ENCODE measurements around the gene C5. TPM values are rescaled to one million over a fixed set of nuclear protein-coding genes. Genes with fewer than 3 reads are reported as not detected.

Gene C5
- total and polyA plus RNA-seq, 2 donors from 2014 or later, result 3.5 to 4.6 TPM

DNA sequence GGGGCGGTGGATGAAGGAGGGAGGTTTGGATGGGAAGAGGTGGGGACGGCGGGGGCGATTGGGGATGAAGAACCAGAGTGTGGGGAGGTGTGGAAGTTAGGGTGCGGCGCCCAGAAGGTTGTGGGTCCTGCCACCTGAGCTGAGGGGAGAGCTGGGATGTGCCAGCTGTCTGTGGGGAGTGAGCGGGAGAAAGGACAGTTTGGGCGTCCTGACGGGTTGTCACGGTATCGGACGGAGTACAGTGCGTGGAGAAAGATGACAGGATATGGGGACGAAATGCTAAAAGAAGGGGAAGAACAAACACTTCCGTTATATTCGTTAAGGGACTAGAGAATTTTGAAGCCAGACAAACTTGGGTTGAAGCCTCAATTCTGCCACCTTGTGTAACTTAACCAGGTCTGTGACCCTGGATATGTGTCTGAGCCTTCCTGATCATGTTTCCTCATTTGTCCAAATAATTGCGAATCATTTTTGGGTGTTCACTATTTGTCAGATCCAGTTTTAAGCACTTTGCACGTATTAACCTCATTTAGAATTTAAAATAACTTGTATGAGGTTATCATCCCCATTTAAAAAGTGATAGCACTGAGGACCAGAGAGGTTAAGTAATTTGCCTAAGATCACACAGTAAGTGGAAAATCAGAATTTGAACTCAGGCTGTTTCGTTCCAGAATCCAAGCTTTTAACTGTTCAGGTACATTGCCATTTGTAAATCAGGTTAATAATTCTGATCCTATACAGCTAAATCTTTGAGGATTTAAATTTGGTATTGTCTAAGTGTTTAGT, 25.4 kb upstream of the C5 start:
- Histone ChIP-seq H3K4me3 (ENCODE audit: low read length in 3 of 3) (peak overlapping the region; percentile 66 to 93 (median 75)), H3K9me3 (ENCODE audit: control insufficient read depth in 2 of 3, insufficient read depth in 1 of 3, low read length in 3 of 3) (no peaks in the 10 kb centered on the region), H3K4me1 (ENCODE audit: control insufficient read depth in 2 of 3, insufficient read depth in 2 of 3, low read depth in 1 of 3, low read length in 3 of 3) (peaks cover 4 to 6% (median 5%) of the 10 kb centered on the region in 3 donors), H3K27me3 (ENCODE audit: control insufficient read depth, insufficient read depth, low read length) (no peaks in the 10 kb centered on the region), H3K27ac (ENCODE audit: low read depth in 2 of 2, low read length in 2 of 2) (peak overlapping the region; percentile 71 to 87), H3K9ac (ENCODE audit: low read length in 3 of 3) (peak overlapping the region; percentile 38 to 57 (median 47)), H3K36me3 (ENCODE audit: control insufficient read depth in 2 of 3, insufficient read depth in 3 of 3, low read length in 3 of 3) (no peaks in the 10 kb centered on the region)
- TF ChIP-seq CTCF (IDR thresholded peaks at IDR 0.05; ENCODE audit: borderline replicate concordance, extremely low read depth, insufficient read depth), result no peak
- FAIRE-seq, result no peak
- DNase-seq, result no peak
- intact Hi-C loops (cut with DNase I), result no loop called here

DNA sequence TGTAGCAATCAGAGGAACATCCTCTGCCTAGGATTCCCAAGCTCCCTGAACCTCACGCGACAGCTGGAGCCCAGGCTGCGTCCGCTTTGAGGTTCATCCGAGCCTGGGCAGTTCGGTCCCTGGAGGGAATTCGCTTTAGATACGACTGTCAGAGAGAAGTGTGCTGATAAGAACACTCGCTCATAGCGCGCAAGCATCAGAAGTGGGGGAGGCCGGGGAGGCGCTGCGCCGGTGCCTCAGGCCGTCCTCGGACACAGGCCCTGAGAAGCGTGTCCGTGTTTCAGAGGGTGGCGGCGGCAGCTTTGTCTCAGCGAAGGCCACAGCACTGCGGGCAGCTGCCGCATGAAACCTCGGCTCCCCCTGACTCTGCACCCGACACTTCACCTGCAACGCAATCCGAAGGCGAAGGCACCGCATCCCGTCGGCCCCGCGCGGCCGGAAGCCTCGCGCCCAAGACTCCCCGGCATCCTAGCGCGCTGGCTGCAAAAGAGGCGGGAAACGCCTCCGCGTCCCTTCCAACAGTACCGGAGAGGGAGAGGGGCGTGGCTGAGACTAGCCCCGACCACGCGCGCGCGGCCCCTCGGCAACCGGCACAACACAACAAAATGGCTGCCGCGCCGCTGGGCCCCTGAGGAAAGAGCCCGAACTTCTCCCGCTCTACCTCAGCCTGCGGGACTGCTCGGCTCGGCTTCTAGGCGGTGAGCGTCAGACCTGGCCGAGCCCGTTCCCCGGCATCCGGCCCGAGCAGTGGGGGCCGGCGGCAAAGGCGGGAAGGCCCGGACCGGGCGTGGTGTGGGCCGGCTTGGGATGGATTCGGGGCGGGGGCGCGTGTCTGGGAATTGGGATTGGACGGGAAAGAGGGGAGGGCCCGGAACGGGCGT, 24.5 kb upstream of the C5 start, which contains the start of gene CNTRL:
TSS of gene CNTRL (plus strand) at position 586 of the 881 bp plus-strand sequence. CDS start 13,372 bp downstream, outside the sequence.
- DNase-seq (peak; percentile 94 to 98 (median 95)), FAIRE-seq (no peak)
- intact Hi-C loops (cut with DNase I), result no loop called here
- Histone ChIP-seq H3K27me3 (ENCODE audit: control insufficient read depth, insufficient read depth, low read length) (no peaks in the 10 kb centered on the region), H3K27ac (ENCODE audit: low read depth in 2 of 2, low read length in 2 of 2) (peak within 1 kb of the TSS; percentile 71 to 87), H3K36me3 (ENCODE audit: control insufficient read depth in 2 of 3, insufficient read depth in 3 of 3, low read length in 3 of 3) (no peaks in the 10 kb centered on the region), H3K9me3 (ENCODE audit: control insufficient read depth in 2 of 3, insufficient read depth in 1 of 3, low read length in 3 of 3) (no peaks in the 10 kb centered on the region), H3K9ac (ENCODE audit: low read length in 3 of 3) (peak within 1 kb of the TSS; percentile 38 to 62 (median 57)), H3K4me1 (ENCODE audit: control insufficient read depth in 2 of 3, insufficient read depth in 2 of 3, low read depth in 1 of 3, low read length in 3 of 3) (peaks cover 4 to 6% (median 5%) of the 10 kb centered on the region in 3 donors), H3K4me3 (ENCODE audit: low read length in 3 of 3) (peak within 1 kb of the TSS; percentile 66 to 93 (median 75))
- no peak for TF ChIP-seq CTCF (IDR thresholded peaks at IDR 0.05; ENCODE audit: borderline replicate concordance, extremely low read depth, insufficient read depth)

DNA sequence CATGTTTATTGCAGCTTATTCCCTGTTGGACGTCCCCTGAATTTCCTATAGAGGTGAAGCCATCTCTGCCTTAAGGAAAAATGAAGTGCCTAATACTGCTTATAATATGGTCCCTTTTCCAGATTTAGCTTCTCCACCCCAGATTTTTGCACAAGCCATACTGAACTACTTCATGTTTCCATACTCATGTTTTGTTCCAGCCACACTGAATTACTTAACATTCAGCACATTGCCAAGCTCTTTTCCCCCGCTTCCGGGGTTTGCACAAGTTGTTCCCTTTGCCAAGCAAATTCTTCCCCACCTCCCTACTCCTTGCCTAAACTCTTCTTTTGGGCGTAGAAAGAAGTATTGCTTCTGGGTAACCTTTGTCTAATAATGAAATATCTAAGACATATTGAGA, 23.0 kb upstream of the C5 start:
- intact Hi-C loops (cut with DNase I), result no loop called here
- DNase-seq (peak in 1 of 5 donors; percentile 25), FAIRE-seq (no peak)
- TF ChIP-seq CTCF (IDR thresholded peaks at IDR 0.05; ENCODE audit: borderline replicate concordance, extremely low read depth, insufficient read depth), result no peak
- Histone ChIP-seq H3K4me1 (ENCODE audit: control insufficient read depth in 2 of 3, insufficient read depth in 2 of 3, low read depth in 1 of 3, low read length in 3 of 3) (peaks cover 4 to 6% (median 5%) of the 10 kb centered on the region in 3 donors), H3K9me3 (ENCODE audit: control insufficient read depth in 2 of 3, insufficient read depth in 1 of 3, low read length in 3 of 3) (no peaks in the 10 kb centered on the region), H3K4me3 (ENCODE audit: low read length in 3 of 3) (no peak overlapping the region), H3K27me3 (ENCODE audit: control insufficient read depth, insufficient read depth, low read length) (no peaks in the 10 kb centered on the region), H3K27ac (ENCODE audit: low read depth in 2 of 2, low read length in 2 of 2) (no peak overlapping the region), H3K36me3 (ENCODE audit: control insufficient read depth in 2 of 3, insufficient read depth in 3 of 3, low read length in 3 of 3) (no peaks in the 10 kb centered on the region), H3K9ac (ENCODE audit: low read length in 3 of 3) (no peak overlapping the region)

All from kidney (tissue), 14 donors.